Glomerular visceral epithelial cell (primary cell): Measurements from ENCODE around the gene ARGLU1.
"Not testable (repeated sequence)": the region's sequence is repeated elsewhere in the genome, so short reads cannot be mapped to it uniquely, and the experiment has no call there.

Source experiments
- DNase-seq: peaks from one replicate; pipeline ENCODE4 v3.0.0-alpha.2; 2016; ENCODE audit errors: extremely low spot score

The ARGLU1 gene

GRCh38 chr13:106567474-106568298 is at the start of gene ARGLU1:
Gene ARGLU1 (minus strand): TSS chr13:106568137. CDS start chr13:106567919, 218 bp downstream.
- DNase-seq, result peak; percentile 92

GRCh38 chr13:106617561-106617960 is 49.6 kb upstream of the ARGLU1 start:
- peak; percentile 37 for DNase-seq

- DNase-seq, result no peak
Measured at GRCh38 chr13:106616729-106617128, 48.8 kb upstream of the ARGLU1 start.

GRCh38 chr13:106614874-106615273 is 46.9 kb upstream of the ARGLU1 start:
- no peak for DNase-seq

- no peak for DNase-seq
Measured at GRCh38 chr13:106612688-106613087, 44.8 kb upstream of the ARGLU1 start.

- DNase-seq, result no peak
Measured at GRCh38 chr13:106610486-106610885, 42.5 kb upstream of the ARGLU1 start.

- no peak for DNase-seq
Measured at GRCh38 chr13:106609116-106609515, 41.2 kb upstream of the ARGLU1 start.

- DNase-seq, result no peak
Measured at GRCh38 chr13:106603546-106603945, 35.6 kb upstream of the ARGLU1 start.

GRCh38 chr13:106602178-106602577 is 34.2 kb upstream of the ARGLU1 start:
- no peak for DNase-seq

- no peak for DNase-seq
Measured at GRCh38 chr13:106601489-106601888, 33.6 kb upstream of the ARGLU1 start.

GRCh38 chr13:106600798-106601135 is 32.8 kb upstream of the ARGLU1 start:
- DNase-seq, result not testable (repeated sequence)

- DNase-seq, result peak; percentile 50
Measured at GRCh38 chr13:106599875-106600797, 32.2 kb upstream of the ARGLU1 start.

GRCh38 chr13:106597749-106598395 is 29.9 kb upstream of the ARGLU1 start:
- no peak for DNase-seq

- DNase-seq, result no peak
Measured at GRCh38 chr13:106597186-106597585, 29.2 kb upstream of the ARGLU1 start.

- DNase-seq, result no peak
Measured at GRCh38 chr13:106596275-106596937, 28.5 kb upstream of the ARGLU1 start.

- DNase-seq, result no peak
Measured at GRCh38 chr13:106595625-106596024, 27.7 kb upstream of the ARGLU1 start.

GRCh38 chr13:106594980-106595379 is 27.0 kb upstream of the ARGLU1 start:
- DNase-seq, result no peak

- no peak for DNase-seq
Measured at GRCh38 chr13:106593132-106593531, 25.2 kb upstream of the ARGLU1 start.

GRCh38 chr13:106591299-106591698 is 23.4 kb upstream of the ARGLU1 start:
- DNase-seq, result no peak

- no peak for DNase-seq
Measured at GRCh38 chr13:106589716-106590115, 21.8 kb upstream of the ARGLU1 start.

GRCh38 chr13:106588367-106588766 is 20.4 kb upstream of the ARGLU1 start:
- DNase-seq, result no peak

- DNase-seq, result no peak
Measured at GRCh38 chr13:106587787-106588186, 19.9 kb upstream of the ARGLU1 start.
